HG02642 (cell line): ENCODE data around the gene CFAP43.
"Not testable (repeated sequence)": the region's sequence is repeated elsewhere in the genome, so short reads cannot be mapped to it uniquely, and the experiment has no call there.

Source experiments
- ATAC-seq: cut with Tn5 transposase; IDR thresholded peaks from one replicate; pipeline ENCODE4 v1.9.1; 2021; ENCODE audit warnings: mild to moderate bottlenecking; ENCODE audit not compliant: unreplicated experiment, poor library complexity

Gene CFAP43

GRCh38 chr10:104256335-104256961 lies 24.3 kb upstream of the CFAP43 start:
- no peak for ATAC-seq

GRCh38 chr10:104255311-104255981 lies 23.3 kb upstream of the CFAP43 start:
- ATAC-seq = peak; percentile 32

GRCh38 chr10:104254493-104255310 lies 22.5 kb upstream of the CFAP43 start, which contains the start of gene GSTO1:
GSTO1 (plus strand) TSS chr10:104254892; CDS start chr10:104254929, 37 bp downstream.
- peak; percentile 82 for ATAC-seq

GRCh38 chr10:104253606-104254410 lies 21.6 kb upstream of the CFAP43 start:
- no peak for ATAC-seq

DNA sequence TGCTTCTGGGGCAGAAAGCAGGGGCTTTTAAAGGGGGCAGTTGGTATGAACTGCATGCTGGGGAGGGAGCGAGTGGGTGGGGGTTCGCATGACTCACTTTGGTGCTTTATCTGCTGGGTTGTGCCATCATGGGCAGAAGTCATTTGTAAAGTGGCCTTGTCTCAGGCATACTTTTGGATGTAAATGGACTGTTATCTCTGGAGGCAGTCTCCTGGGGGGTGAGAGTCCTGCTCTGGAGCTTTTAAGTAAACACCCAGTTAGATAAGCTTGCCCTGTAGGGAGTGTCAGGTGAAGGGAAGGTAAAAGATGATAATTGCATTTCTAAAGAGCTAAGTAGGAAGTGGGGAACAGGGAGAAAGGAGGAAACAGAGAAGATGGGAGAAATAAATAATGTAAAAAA lies 20.9 kb upstream of the CFAP43 start:
- no peak for ATAC-seq

DNA sequence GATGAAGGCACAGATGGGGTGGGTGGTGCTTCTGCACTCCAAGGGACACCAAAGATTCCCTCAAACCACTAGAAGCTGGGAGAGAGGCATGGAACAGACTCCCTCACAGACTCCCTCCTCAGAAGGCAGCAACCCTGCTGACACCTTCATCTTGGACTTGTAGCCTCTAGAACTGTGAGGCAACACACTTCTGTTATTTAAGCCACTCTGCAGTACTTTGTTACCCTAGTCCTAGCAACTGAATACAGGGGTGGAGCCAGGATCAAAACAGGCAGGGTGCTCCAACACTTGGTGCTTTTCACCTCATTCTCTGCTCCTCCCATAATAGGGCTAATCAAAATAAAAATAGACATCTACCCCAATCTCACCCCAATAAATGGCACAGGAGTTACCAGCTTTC lies 20.2 kb upstream of the CFAP43 start:
- ATAC-seq = no peak

- no peak for ATAC-seq
Measured at GRCh38 chr10:104251443-104251842, 19.3 kb upstream of the CFAP43 start.

DNA sequence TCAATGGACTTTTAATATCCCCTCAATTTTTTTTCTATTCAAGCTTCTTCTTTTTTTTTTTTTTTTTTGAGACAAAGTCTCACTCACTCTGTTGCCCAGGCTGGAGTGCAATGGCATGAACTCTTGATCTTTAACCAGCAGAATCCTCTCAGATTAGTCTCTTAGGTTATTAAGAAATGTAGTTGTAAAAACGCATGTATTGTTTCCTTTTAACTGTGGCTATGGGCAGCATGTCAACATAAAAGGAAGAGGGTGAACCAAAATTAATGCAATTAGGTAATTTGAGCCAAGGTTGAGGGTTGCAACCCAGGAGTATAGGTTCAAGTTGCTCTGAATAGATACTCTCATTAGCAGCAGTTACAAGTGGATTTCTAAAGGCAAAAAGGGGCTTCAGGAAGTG lies 18.2 kb upstream of the CFAP43 start:
- no peak for ATAC-seq

DNA sequence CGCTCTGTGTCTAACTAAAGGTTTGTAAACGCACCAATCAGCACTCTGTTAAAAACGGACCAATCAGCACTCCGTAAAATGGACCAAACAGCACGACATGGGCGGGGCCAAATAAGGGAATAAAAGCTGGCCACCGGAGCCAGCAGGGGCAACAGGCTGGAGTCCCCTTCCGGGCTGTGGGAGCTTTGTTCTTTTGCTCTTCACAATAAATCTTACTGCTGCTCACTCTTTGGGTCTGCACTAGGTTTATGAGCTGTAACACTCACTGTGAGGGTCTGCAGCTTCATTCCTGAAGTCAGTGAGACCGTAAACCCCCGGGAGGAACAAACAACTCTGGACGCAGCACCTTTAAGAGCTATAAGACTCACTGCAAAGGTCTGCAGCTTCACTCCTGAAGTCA lies 16.8 kb upstream of the CFAP43 start:
- ATAC-seq = not testable (repeated sequence)

DNA sequence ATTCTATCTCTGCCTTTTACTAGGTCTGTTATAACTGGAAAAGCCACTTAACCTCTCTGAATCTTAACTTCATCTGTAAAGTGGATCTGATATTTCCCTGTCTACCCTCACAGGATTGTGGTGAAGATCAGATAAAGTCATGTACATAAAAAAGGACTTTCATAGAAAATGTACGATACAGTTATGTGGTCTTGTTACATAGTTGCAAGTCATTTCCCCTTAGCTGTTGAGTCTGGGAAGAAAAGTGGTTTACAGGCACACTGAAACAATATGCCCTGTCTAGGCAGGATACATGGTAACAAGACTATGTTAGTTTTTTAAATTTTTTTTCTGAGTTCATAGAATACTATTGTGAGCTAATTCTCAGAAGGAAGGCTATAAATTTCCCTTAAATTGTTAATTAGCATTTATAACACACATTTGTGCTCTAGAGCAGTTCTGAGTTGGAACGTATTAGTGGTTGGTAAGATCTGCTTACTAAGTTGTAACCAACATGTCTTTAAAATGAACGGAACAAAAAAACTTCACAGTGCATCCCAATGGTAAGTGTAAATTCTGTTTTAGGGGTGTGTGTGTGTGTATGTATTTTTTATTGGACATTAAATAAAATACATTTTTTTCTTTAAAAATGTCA lies 15.5 kb upstream of the CFAP43 start:
- no peak for ATAC-seq

DNA sequence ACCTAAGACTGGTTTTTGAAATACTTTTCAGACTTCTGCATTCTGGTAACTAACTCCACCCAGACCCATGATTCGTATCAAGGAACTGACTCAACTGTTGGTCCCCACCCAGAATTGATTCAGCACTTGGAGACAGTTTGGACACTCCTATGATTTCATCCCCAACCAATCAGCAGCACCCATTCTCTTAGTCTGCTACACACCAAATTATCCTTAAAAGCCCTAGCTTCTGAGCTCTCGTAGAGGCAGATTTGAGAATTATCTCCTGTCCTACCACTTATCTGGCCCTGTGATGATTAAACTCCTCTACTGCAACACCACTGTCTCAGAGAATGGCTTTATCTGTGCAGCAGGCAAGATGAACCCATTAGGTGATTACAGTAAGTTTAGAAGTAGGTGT lies 14.8 kb upstream of the CFAP43 start:
- no peak for ATAC-seq

DNA sequence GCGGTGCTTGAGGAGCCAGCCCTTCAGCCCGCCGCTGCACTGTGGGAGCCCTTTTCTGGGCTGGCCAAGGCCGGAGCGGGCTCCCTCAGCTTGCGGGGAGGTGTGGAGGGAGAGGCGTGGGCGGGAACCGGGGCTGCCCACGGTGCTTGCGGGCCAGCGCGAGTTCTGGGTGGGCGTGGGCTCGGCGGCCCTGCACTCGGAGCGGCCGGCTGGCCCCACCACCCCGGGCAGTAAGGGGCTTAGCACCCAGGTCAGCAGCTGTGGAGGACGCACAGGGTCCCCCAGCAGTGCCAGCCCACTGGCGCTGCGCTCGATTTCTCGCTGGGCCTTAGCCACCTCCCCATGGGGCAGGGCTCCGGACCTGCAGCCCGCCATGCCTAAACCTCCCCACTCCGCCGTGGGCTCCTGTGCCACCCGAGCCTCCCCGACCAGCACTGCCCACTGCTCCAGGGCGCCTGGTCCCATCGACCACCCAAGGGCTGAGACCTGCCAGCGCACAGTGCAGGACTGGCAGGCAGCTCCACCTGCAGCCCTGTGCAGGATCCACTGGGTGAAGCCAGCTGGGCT lies 13.0 kb upstream of the CFAP43 start:
- no peak for ATAC-seq

DNA sequence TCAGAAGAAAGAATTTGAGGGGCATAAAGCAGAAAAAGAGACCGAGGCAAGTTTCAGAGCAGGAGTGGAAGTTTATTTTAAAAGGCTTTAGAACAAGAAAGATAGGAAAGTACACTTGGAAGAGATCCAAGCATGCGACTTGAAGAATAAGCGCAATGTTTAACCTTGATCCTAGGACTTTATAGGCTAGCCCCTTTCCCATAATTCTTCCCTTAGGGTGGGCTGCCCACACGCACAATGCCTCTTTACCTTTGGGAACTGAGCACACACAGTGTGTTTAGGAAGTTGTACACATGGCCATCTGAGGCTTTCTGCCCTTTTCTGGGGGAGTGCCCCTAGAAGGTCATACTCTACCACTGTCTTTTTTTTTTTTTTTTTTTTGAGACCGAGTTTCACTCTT lies 11.3 kb upstream of the CFAP43 start:
- ATAC-seq = no peak

- ATAC-seq = not testable (repeated sequence)
Measured at GRCh38 chr10:104243009-104243408, 10.8 kb upstream of the CFAP43 start.

DNA sequence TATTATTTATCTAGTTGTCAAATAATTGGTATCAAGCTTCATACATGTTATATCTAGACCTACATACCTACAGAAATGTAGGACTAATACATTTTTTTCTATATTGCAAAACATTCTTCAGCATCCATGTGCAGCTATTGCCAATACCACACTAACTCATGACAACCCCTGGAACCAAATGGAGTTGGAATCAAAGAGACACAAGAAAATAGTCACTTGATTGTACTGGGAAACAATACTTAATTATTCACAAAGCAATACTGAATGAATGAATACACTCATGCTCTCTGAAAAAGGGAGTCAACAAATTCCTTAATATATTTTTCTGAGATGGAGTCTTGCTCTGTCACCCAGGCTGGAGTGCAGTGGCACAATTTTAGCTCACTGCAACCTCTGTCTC lies 10.4 kb upstream of the CFAP43 start:
- ATAC-seq = no peak

DNA sequence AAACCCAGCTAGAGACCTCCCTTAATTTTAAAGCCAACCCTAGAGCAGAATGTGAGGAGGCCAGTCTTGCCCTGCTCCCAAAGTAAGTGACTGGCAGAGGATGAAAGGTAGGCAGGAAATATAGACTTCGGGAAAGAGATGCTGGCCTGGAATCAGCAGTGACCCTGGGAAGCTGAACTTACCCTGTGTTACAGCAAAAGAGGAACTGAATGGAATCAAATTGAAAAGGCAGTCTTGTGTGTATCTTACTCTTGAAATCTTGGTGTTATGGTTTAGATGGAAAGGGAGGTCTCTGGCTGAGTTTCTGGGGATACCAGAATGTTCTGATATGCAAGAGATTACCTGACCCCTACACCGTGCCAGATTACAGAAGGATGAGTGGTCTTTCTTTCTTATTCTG lies 7.9 kb upstream of the CFAP43 start:
- no peak for ATAC-seq

DNA sequence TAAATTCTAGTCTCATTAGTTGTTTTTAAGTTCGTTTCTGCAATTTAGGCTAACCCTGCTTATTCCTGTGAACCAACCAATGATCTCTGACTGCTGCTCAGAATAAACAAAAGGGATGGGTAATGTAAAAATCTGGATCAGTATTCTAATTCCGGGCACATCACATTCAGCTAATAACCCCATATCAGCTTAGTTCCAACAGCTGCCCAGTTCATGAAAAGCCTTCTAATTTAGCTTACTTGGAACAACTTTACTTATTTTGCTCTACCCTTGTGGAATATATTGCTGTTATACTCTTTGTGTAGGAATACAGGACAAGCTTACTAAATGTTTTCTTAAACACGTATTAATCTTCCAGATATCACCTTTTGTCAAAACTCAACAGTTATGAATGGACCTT lies 3.6 kb upstream of the CFAP43 start:
- no peak for ATAC-seq

GRCh38 chr10:104234934-104235333 lies 2.8 kb upstream of the CFAP43 start:
- ATAC-seq = no peak

- ATAC-seq = no peak
Measured at GRCh38 chr10:104233817-104234216, 1.7 kb upstream of the CFAP43 start.

DNA sequence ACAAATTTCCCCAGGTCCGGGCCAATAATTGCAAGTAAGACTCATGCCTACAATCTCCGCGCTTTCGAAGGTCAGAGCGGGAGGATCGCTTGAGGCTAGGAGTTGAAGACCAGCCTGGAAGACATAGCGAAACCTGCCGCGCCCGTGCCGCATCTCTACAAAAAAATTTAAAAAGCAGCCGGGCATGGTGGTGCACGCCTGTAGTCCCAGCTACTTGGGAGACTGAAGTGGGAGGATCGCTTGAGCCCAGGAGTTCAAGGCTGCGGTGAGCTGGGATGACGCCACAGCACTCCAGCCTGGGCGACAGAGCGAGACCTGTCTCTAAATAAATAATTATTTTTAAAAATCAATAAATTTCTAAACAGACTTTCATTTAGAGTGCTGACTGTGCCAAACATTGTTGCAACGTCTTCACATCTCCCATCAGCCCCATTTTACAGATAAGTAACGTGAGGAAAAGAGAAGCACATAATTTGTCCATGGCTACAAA lies 494 bp upstream of the CFAP43 start:
- ATAC-seq = no peak
